Nephron (organoid): ENCODE data around the gene PARL.

Experiments
- H3K27ac Mint-ChIP-seq, 3 experiments: 2 replicates each; pipeline ENCODE4 v1.8.0; 2020; ENCODE audit warnings: mixed read lengths in 3 of 3, mild to moderate bottlenecking in 2 of 3, moderate library complexity in 1 of 3
- H3K27me3 Mint-ChIP-seq: 2 replicates; pipeline ENCODE4 v1.8.0; 2021; ENCODE audit warnings: low read depth, mild to moderate bottlenecking, moderate library complexity, mixed read lengths
- H3K36me3 Mint-ChIP-seq: 2 replicates; pipeline ENCODE4 v1.8.0; 2020; ENCODE audit warnings: low read depth, mixed read lengths
- H3K4me1 Mint-ChIP-seq: 2 replicates; pipeline ENCODE4 v1.8.0; 2020; ENCODE audit warnings: mixed read lengths
- H3K4me3 Mint-ChIP-seq, 3 experiments: 2 replicates each; pipeline ENCODE4 v1.8.0; 2020; ENCODE audit warnings: mild to moderate bottlenecking in 3 of 3, mixed read lengths in 3 of 3, moderate library complexity in 2 of 3
- H3K9me3 Mint-ChIP-seq: 2 replicates; pipeline ENCODE4 v1.8.0; 2020; ENCODE audit warnings: mixed read lengths
- CTCF ChIP-seq, 3 experiments: fragments of 200-600 bp; sonication (generic); IDR thresholded peaks; one replicate each; pipeline ENCODE4 v1.5.0; 2021; ENCODE audit warnings: antibody characterized with exemption in 3 of 3; ENCODE audit not compliant: unreplicated experiment in 3 of 3

PARL gene

GRCh38 chr3:183781246-183781645 lies 103.4 kb downstream of the PARL start:
- H3K4me1 Mint-ChIP-seq = no peaks in the 10 kb centered on the region
- H3K27me3 Mint-ChIP-seq = no peaks in the 10 kb centered on the region
- H3K36me3 Mint-ChIP-seq = peaks cover 77% of the 10 kb centered on the region
- no peak overlapping the region for H3K4me3 Mint-ChIP-seq
- TF ChIP-seq CTCF (IDR thresholded peaks at IDR 0.05; ENCODE audit: unreplicated experiment in 3 of 3) = no peak
- H3K27ac Mint-ChIP-seq = no peak overlapping the region
- no peaks in the 10 kb centered on the region for H3K9me3 Mint-ChIP-seq

GRCh38 chr3:183779896-183780465 lies 104.7 kb downstream of the PARL start:
- H3K9me3 Mint-ChIP-seq = no peaks in the 10 kb centered on the region
- TF ChIP-seq CTCF (IDR thresholded peaks at IDR 0.05; ENCODE audit: unreplicated experiment in 3 of 3) = no peak
- H3K4me3 Mint-ChIP-seq = no peak overlapping the region
- H3K4me1 Mint-ChIP-seq = peaks cover 7% of the 10 kb centered on the region
- no peak overlapping the region for H3K27ac Mint-ChIP-seq
- no peaks in the 10 kb centered on the region for H3K27me3 Mint-ChIP-seq
- H3K36me3 Mint-ChIP-seq = peaks cover 79% of the 10 kb centered on the region
